ENCODE results near the gene HEMK1. TPM values are rescaled to one million over a fixed set of nuclear protein-coding genes. Genes with fewer than 3 reads are reported as not detected.

The HEMK1 gene
- total RNA-seq, 1 experiment from 2014 or later: 12.5 TPM

- H3K4me1 ChIP-seq (ENCODE audit: insufficient read depth, low read length): peaks cover 2% of the 10 kb centered on the region; the same call in 1 of the 2 replicates
- H3K27ac Mint-ChIP-seq: peak overlapping the region in 1 of 3 experiments; percentile 87; a peak in 2 of 7 replicates
- H2BK5ac ChIP-seq (ENCODE audit: insufficient read length, low read length): no peak overlapping the region
- H2BK12ac ChIP-seq (ENCODE audit: insufficient read length, low read depth, low read length): no peak overlapping the region
- H2BK20ac ChIP-seq (ENCODE audit: low read depth, low read length, poor library complexity, severe bottlenecking): no peak overlapping the region
- H3K27me3 ChIP-seq (ENCODE audit: insufficient read depth, low read length): no peaks in the 10 kb centered on the region
- H3K4ac ChIP-seq (ENCODE audit: low read depth, low read length): no peak overlapping the region
- no peak overlapping the region for H3K56ac ChIP-seq (ENCODE audit: insufficient read length, low read depth, low read length)
- no peak overlapping the region for H3K18ac ChIP-seq (ENCODE audit: insufficient read length, low read depth, low read length)
- no peaks in the 10 kb centered on the region for H3K79me2 ChIP-seq (ENCODE audit: insufficient read depth, low read length)
- no peak overlapping the region for H3K27ac ChIP-seq (ENCODE audit: insufficient read length, low read depth, low read length)
- peaks cover 45 to 50% of the 10 kb centered on the region in 2 experiments for H3K4me1 Mint-ChIP-seq
- H3K36me3 Mint-ChIP-seq (ENCODE audit: insufficient read depth in 1 of 3, low read depth in 3 of 3): peaks cover 3 to 21% (median 12%) of the 10 kb centered on the region in 3 experiments; a peak in 5 of 7 replicates
- no peak overlapping the region for H2BK15ac ChIP-seq (ENCODE audit: low read depth, low read length)
- no peak overlapping the region for H2AFZ ChIP-seq (ENCODE audit: low read length)
- H4K5ac ChIP-seq (ENCODE audit: insufficient read length, low read depth, low read length): no peak overlapping the region
- no peak overlapping the region for H3K9ac ChIP-seq (ENCODE audit: extremely low read depth, insufficient read length, low read length)
- H3K79me1 ChIP-seq (ENCODE audit: insufficient read depth, low read depth, low read length, poor library complexity, severe bottlenecking): peaks cover 6% of the 10 kb centered on the region
- H3K4me2 ChIP-seq (ENCODE audit: insufficient read depth, insufficient read length, low read length): no peak overlapping the region
- no peak overlapping the region for H2BK120ac ChIP-seq (ENCODE audit: low read depth, low read length, poor library complexity, severe bottlenecking)
- H3K23ac ChIP-seq (ENCODE audit: insufficient read length, low read depth, low read length): no peak overlapping the region
- no peak overlapping the region for H4K91ac ChIP-seq (ENCODE audit: insufficient read length, low read depth, low read length)
- H3K9me3 Mint-ChIP-seq: no peaks in the 10 kb centered on the region
- no peaks in the 10 kb centered on the region for H3K9me3 ChIP-seq (ENCODE audit: control insufficient read depth, low read depth, low read length)
- no peak for DNase-seq
- no CpG with 5 or more reads among the region's 6 CpGs for WGBS (ENCODE audit: extremely low coverage, insufficient read length, low lambda C conversion rate)
- no peaks in the 10 kb centered on the region for H3K23me2 ChIP-seq (ENCODE audit: insufficient read length, low read depth, low read length, poor library complexity, severe bottlenecking)
- no peak overlapping the region for H3T11ph ChIP-seq (ENCODE audit: low read length)
- TF ChIP-seq, protein P1, sequence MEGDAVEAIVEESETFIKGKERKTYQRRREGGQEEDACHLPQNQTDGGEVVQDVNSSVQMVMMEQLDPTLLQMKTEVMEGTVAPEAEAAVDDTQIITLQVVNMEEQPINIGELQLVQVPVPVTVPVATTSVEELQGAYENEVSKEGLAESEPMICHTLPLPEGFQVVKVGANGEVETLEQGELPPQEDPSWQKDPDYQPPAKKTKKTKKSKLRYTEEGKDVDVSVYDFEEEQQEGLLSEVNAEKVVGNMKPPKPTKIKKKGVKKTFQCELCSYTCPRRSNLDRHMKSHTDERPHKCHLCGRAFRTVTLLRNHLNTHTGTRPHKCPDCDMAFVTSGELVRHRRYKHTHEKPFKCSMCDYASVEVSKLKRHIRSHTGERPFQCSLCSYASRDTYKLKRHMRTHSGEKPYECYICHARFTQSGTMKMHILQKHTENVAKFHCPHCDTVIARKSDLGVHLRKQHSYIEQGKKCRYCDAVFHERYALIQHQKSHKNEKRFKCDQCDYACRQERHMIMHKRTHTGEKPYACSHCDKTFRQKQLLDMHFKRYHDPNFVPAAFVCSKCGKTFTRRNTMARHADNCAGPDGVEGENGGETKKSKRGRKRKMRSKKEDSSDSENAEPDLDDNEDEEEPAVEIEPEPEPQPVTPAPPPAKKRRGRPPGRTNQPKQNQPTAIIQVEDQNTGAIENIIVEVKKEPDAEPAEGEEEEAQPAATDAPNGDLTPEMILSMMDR (conservative IDR thresholded peaks at IDR 0.05): no peak
- no peak overlapping the region for H4K8ac ChIP-seq (replicated peaks; ENCODE audit: insufficient read length, low read depth, low read length)
- no peaks in the 10 kb centered on the region for H4K20me1 ChIP-seq (ENCODE audit: control insufficient read depth, insufficient read depth, insufficient read length)
- no peaks in the 10 kb centered on the region for H3K27me3 Mint-ChIP-seq (ENCODE audit: low read depth)
- no peak overlapping the region for H3K4me3 Mint-ChIP-seq
- no peak overlapping the region; the same call in 1 of the 2 replicates for H3K14ac ChIP-seq (ENCODE audit: insufficient read depth, low read length)
- no peak overlapping the region for H2AK5ac ChIP-seq (ENCODE audit: insufficient read length, low read length)
Measured at GRCh38 chr3:50639055-50639494, 69.8 kb downstream of the HEMK1 start.

Measured in H9 (cell line).